Hepatocyte (in vitro differentiated cells): ENCODE data around the gene NAA40.

Experiments used
- EZH2 ChIP-seq: fragments of 200-600 bp; sonication (generic); IDR thresholded peaks from 2 replicates; pipeline ENCODE4 v1.6.1; 2016; ENCODE audit warnings: antibody characterized with exemption, mild to moderate bottlenecking, borderline replicate concordance
- EZH2phosphoT487 ChIP-seq: fragments of 200-600 bp; sonication (generic); IDR thresholded peaks from one replicate; pipeline ENCODE4 v1.6.1; 2018; ENCODE audit warnings: antibody characterized with exemption, mild to moderate bottlenecking, low read depth, moderate library complexity; ENCODE audit not compliant: unreplicated experiment, severe bottlenecking
- TF ChIP-seq, protein P1 (sequence below): fragments of 200-600 bp; sonication (generic); IDR thresholded peaks from 2 replicates; pipeline ENCODE4 v1.5.1; 2016; ENCODE audit warnings: antibody characterized with exemption, mild to moderate bottlenecking; ENCODE audit not compliant: poor library complexity

DNA sequence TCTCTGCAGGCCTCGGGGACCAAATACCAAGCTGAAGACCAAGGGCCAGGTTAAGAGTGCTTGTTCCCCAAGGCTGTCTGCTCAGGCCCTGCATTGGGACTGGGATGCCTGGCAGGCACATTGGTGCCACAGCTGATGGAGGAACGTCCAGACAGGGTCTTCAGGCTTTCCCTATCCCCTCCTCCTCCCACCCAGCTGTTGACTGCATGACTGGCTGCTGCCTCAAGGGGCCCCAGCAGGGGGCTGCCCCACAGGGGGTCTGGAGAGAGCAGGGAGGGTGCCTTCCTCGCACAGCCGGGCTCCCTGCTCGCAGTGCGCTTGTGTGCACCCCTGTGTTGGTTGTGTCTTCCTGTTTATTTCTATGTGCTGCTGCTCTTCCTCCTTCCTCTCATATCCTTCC is 31.7 kb upstream of the NAA40 start:
- TF ChIP-seq EZH2 (no peak), EZH2phosphoT487 (no peak)
- TF ChIP-seq, protein P1, sequence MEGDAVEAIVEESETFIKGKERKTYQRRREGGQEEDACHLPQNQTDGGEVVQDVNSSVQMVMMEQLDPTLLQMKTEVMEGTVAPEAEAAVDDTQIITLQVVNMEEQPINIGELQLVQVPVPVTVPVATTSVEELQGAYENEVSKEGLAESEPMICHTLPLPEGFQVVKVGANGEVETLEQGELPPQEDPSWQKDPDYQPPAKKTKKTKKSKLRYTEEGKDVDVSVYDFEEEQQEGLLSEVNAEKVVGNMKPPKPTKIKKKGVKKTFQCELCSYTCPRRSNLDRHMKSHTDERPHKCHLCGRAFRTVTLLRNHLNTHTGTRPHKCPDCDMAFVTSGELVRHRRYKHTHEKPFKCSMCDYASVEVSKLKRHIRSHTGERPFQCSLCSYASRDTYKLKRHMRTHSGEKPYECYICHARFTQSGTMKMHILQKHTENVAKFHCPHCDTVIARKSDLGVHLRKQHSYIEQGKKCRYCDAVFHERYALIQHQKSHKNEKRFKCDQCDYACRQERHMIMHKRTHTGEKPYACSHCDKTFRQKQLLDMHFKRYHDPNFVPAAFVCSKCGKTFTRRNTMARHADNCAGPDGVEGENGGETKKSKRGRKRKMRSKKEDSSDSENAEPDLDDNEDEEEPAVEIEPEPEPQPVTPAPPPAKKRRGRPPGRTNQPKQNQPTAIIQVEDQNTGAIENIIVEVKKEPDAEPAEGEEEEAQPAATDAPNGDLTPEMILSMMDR: no peak
